K562 (cell line): Measurements from ENCODE around the gene ADGRB2. TPM values are rescaled to one million over a fixed set of nuclear protein-coding genes. Genes with fewer than 3 reads are reported as not detected.

Experiments used
- ATF1 ChIP-seq, 2 experiments: fragments of 450-650 bp in 1 of 2; IDR thresholded peaks; 2 replicates each; pipeline ENCODE4 v1.6.1; 2016; ENCODE audit warnings: missing compliant biosample characterization in 1 of 2, missing genetic modification characterization in 1 of 2
- BCL6 ChIP-seq: fragments of 250-450 bp; sonication (Bioruptor Pico); IDR thresholded peaks from 2 replicates; pipeline ENCODE4 v1.4.0; 2020
- BRF1 ChIP-seq: IDR thresholded peaks from 3 replicates; pipeline ENCODE4 v1.6.1; 2011; ENCODE audit warnings: borderline replicate concordance, mild to moderate bottlenecking; ENCODE audit not compliant: insufficient read length; ENCODE audit errors: extremely low read depth
- CBX2 ChIP-seq: fragments of 200-600 bp; sonication (generic); IDR thresholded peaks from one replicate; pipeline ENCODE4 v1.6.1; 2012; ENCODE audit warnings: mild to moderate bottlenecking, low read length, inconsistent platforms; ENCODE audit not compliant: insufficient read depth, poor library complexity, severe bottlenecking
- CHD4 ChIP-seq: fragments of 200-600 bp; sonication (generic); IDR thresholded peaks from 3 replicates; pipeline ENCODE4 v1.6.1; 2012; ENCODE audit warnings: low read depth, mild to moderate bottlenecking, mixed read lengths, low read length, inconsistent platforms; ENCODE audit not compliant: insufficient read depth, insufficient replicate concordance, poor library complexity, severe bottlenecking
- DIDO1 ChIP-seq: fragments of 450-650 bp; IDR thresholded peaks from 2 replicates; pipeline ENCODE4 v1.6.1; 2016; ENCODE audit warnings: low read depth, missing biosample characterization, missing genetic modification characterization
- ELF1 ChIP-seq: fragments of 200-800 bp; sonication (Bioruptor generic); IDR thresholded peaks from 2 replicates; pipeline ENCODE4 v1.6.1; 2016; ENCODE audit warnings: missing genetic modification characterization, missing compliant biosample characterization
- HDAC3 ChIP-seq: fragments of 450-650 bp; IDR thresholded peaks from 2 replicates; pipeline ENCODE4 v1.6.1; 2018; ENCODE audit warnings: borderline replicate concordance, mild to moderate bottlenecking, moderate library complexity; ENCODE audit not compliant: partially characterized antibody
- HDAC6 ChIP-seq: IDR thresholded peaks from 2 replicates; pipeline ENCODE4 v1.6.1; 2012; ENCODE audit warnings: low read depth, mild to moderate bottlenecking, control low read depth, inconsistent platforms, low read length, moderate library complexity
- HLTF ChIP-seq: fragments of 450-650 bp; IDR thresholded peaks from 2 replicates; pipeline ENCODE4 v1.6.1; 2016
- KLF1 ChIP-seq: fragments of 450-650 bp; IDR thresholded peaks from 2 replicates; pipeline ENCODE4 v1.6.1; 2016; ENCODE audit warnings: missing genetic modification characterization, missing compliant biosample characterization
- MAFF ChIP-seq: IDR thresholded peaks from 2 replicates; pipeline ENCODE4 v1.6.1; 2012; ENCODE audit warnings: low read length, improper control_type of control experiment
- POLR3G ChIP-seq: IDR thresholded peaks from 2 replicates; pipeline ENCODE4 v1.6.1; 2011; ENCODE audit not compliant: insufficient read length, insufficient replicate concordance; ENCODE audit errors: extremely low read depth
- RBFOX2 ChIP-seq: fragments of 200-400 bp; formaldehyde crosslinking; IDR thresholded peaks from 2 replicates; pipeline ENCODE4 v1.6.1; 2017; ENCODE audit warnings: low read depth, mild to moderate bottlenecking, low read length, moderate library complexity
- SAP30 ChIP-seq: fragments of 200-600 bp; sonication (generic); IDR thresholded peaks from 2 replicates; pipeline ENCODE4 v1.6.1; 2012; ENCODE audit warnings: borderline replicate concordance, low read depth, mild to moderate bottlenecking, moderate library complexity, low read length, control low read depth, inconsistent platforms; ENCODE audit not compliant: insufficient read depth, poor library complexity, severe bottlenecking
- SIRT6 ChIP-seq: IDR thresholded peaks from one replicate; pipeline ENCODE4 v1.6.1; 2012; ENCODE audit warnings: low read depth, mild to moderate bottlenecking, control low read depth, inconsistent platforms, low read length, moderate library complexity
- SMARCC2 ChIP-seq: fragments of 450-650 bp; IDR thresholded peaks from 2 replicates; pipeline ENCODE4 v1.6.1; 2017; ENCODE audit warnings: antibody characterized with exemption, moderate library complexity, mild to moderate bottlenecking, low read depth
- SRSF3 ChIP-seq: fragments of 200-400 bp; formaldehyde crosslinking; IDR thresholded peaks from 2 replicates; pipeline ENCODE4 v1.6.1; 2016; ENCODE audit warnings: mild to moderate bottlenecking, low read length, moderate library complexity; ENCODE audit not compliant: insufficient read depth
- TBP ChIP-seq: optimal IDR thresholded peaks from 2 replicates; pipeline ENCODE3; 2011; ENCODE audit warnings: low read depth, low read length, improper control_type of control experiment
- TRIM28 ChIP-seq: fragments of 450-650 bp; IDR thresholded peaks from 2 replicates; pipeline ENCODE4 v1.6.1; 2017
- TSC22D4 ChIP-seq: fragments of 450-650 bp; IDR thresholded peaks from 2 replicates; pipeline ENCODE4 v1.6.1; 2016; ENCODE audit warnings: missing genetic modification characterization, missing biosample characterization, control low read depth
- XRCC3 ChIP-seq: fragments of 450-650 bp; IDR thresholded peaks from 2 replicates; pipeline ENCODE4 v1.6.1; 2017; ENCODE audit warnings: mild to moderate bottlenecking, moderate library complexity
- ZBED1 ChIP-seq: IDR thresholded peaks from 2 replicates; pipeline ENCODE4 v1.6.1; 2014
- ZNF347 ChIP-seq: fragments of 450-650 bp; formaldehyde crosslinking; IDR thresholded peaks from 2 replicates; pipeline ENCODE4 v1.4.0; 2020; ENCODE audit warnings: low read depth, mild to moderate bottlenecking, moderate library complexity
- ZNF740 ChIP-seq, 3 experiments: fragments of 200-800 bp in 1 of 3; sonication (Bioruptor generic) in 1 of 3; sonication (generic) in 1 of 3; formaldehyde crosslinking in 1 of 3; IDR thresholded peaks; 2 replicates each; pipeline versions ENCODE4 v1.6.1 to v1.8.0; 2016 to 2022; ENCODE audit warnings: mild to moderate bottlenecking in 2 of 3, missing compliant biosample characterization in 2 of 3, missing genetic modification characterization in 2 of 3, missing genetic modification reagents in 1 of 3
- ZNF75A ChIP-seq: fragments of 450-650 bp; formaldehyde crosslinking; IDR thresholded peaks from 2 replicates; pipeline ENCODE4 v1.4.0; 2020; ENCODE audit warnings: mild to moderate bottlenecking
- ZZZ3 ChIP-seq: fragments of 450-650 bp; IDR thresholded peaks from 2 replicates; pipeline ENCODE4 v1.6.1; 2016; ENCODE audit warnings: antibody characterized with exemption, mild to moderate bottlenecking, moderate library complexity
- polyA plus RNA-seq, 8 experiments: library from polyadenylated mRNA; depleted of rRNA in 4 of 8; stranded (reverse) in 5 of 8; unstranded in 3 of 8; fragments of >200 nt; fragmentation: Nextera tagmentation in 2 of 8; fragmentation: Illumina TruSeq in 1 of 8; extraction: Ambion mirVana in 2 of 8; extraction: Trizol in 1 of 8; gene quantifications; 2 replicates each; pipeline versions ENCODE4 v1.2.1 to v1.2.3, GENCODE V29; 2011 to 2014; ENCODE audit warnings: inconsistent platforms in 1 of 8, missing spikeins in 1 of 8
- total RNA-seq, 7 experiments: library from RNA; depleted of rRNA in 6 of 7; stranded (reverse); fragments of >200 nt in 6 of 7; fragmentation: Illumina TruSeq in 2 of 7; extraction: Trizol in 2 of 7; gene quantifications; 2 replicates each; pipeline versions ENCODE4 v1.2.1 to v1.2.3, GENCODE V29; 2011 to 2021; ENCODE audit warnings: low replicate concordance in 1 of 7
- TF ChIP-seq, protein P1 (sequence below): sonication (generic); formaldehyde crosslinking; IDR thresholded peaks from 2 replicates; pipeline ENCODE4 v1.8.1; 2023; ENCODE audit warnings: mild to moderate bottlenecking, missing genetic modification reagents

ADGRB2 gene
- total and polyA plus RNA-seq, 9 of the 15 experiments (the other 6 are each of a cell fraction or from before 2014, with no cell fraction given), result 0.04 to 0.23 (median 0.20) TPM; not detected in 2

GRCh38 chr1:31781138-31781755 lies 17.1 kb upstream of the ADGRB2 start (continued):
- TF ChIP-seq DIDO1 (tag) (peak; percentile 42), CBX2 (no peak), TSC22D4 (tag) (no peak), XRCC3 (no peak), ZNF347 (no peak), ZBED1 (no peak; the same call in 1 of the 2 replicates), SIRT6 (no peak), SRSF3 (no peak), ZNF740 (CRISPR knock-in tag; IDR thresholded peaks at IDR 0.05) (peak; percentile 44; the same call in 1 of the 2 replicates), ZNF740 (tag; IDR thresholded peaks at IDR 0.05) (no peak; a peak in 1 of 4 replicates), BRF1 (no peak), ATF1 (CRISPR knock-in tag; IDR thresholded peaks at IDR 0.05) (no peak), ATF1 (tag; IDR thresholded peaks at IDR 0.05) (peak; percentile 49), HLTF (0 out of 2 replicates have a peak, but pooled peaks have one; percentile 11), HDAC6 (no peak), POLR3G (no peak), KLF1 (tag) (no peak), ZNF75A (no peak), ZZZ3 (no peak), RBFOX2 (no peak), ELF1 (tag) (no peak), CHD4 (no peak), BCL6 (no peak), SAP30 (no peak), MAFF (no peak), TRIM28 (no peak), HDAC3 (no peak), TBP (no peak), SMARCC2 (no peak)
- TF ChIP-seq, protein P1, sequence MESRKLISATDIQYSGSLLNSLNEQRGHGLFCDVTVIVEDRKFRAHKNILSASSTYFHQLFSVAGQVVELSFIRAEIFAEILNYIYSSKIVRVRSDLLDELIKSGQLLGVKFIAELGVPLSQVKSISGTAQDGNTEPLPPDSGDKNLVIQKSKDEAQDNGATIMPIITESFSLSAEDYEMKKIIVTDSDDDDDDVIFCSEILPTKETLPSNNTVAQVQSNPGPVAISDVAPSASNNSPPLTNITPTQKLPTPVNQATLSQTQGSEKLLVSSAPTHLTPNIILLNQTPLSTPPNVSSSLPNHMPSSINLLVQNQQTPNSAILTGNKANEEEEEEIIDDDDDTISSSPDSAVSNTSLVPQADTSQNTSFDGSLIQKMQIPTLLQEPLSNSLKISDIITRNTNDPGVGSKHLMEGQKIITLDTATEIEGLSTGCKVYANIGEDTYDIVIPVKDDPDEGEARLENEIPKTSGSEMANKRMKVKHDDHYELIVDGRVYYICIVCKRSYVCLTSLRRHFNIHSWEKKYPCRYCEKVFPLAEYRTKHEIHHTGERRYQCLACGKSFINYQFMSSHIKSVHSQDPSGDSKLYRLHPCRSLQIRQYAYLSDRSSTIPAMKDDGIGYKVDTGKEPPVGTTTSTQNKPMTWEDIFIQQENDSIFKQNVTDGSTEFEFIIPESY (CRISPR knock-in tag), result no peak
